Tibial nerve (tissue), 4 donors: ENCODE data around the gene HOXA9. TPM values are rescaled to one million over a fixed set of nuclear protein-coding genes. Genes with fewer than 3 reads are reported as not detected.

Source experiments
- DNase-seq, 2 donors: peaks; one replicate each; pipeline ENCODE4 v3.0.0-alpha.2; 2019; ENCODE audit warnings: low spot score in 2 of 2
- H3K27ac ChIP-seq, 4 donors: fragments of 200-600 bp; sonication (generic) in 3 of 4; one replicate each; pipeline ENCODE4 v1.5.1; 2017 to 2019; ENCODE audit warnings: mild to moderate bottlenecking in 1 of 4
- H3K27me3 ChIP-seq, 2 donors: fragments of 200-600 bp; sonication (generic) in 1 of 2; one replicate each; pipeline versions ENCODE4 v1.5.1 to v1.6.0; 2017 to 2019
- H3K36me3 ChIP-seq, 3 donors: fragments of 200-600 bp; sonication (generic); one replicate each; pipeline ENCODE4 v1.5.1; 2018 to 2019
- H3K4me1 ChIP-seq, 4 donors: fragments of 200-600 bp; sonication (generic) in 3 of 4; one replicate each; pipeline ENCODE4 v1.5.1; 2017 to 2019
- H3K4me3 ChIP-seq, 4 donors: fragments of 200-600 bp; sonication (generic) in 3 of 4; one replicate each; pipeline ENCODE4 v1.5.1; 2017 to 2019; ENCODE audit warnings: mild to moderate bottlenecking in 1 of 4, moderate library complexity in 1 of 4
- H3K9me3 ChIP-seq, 4 donors: fragments of 200-600 bp; sonication (generic) in 3 of 4; one replicate each; pipeline ENCODE4 v1.5.1; 2017 to 2019
- EP300 ChIP-seq, 2 donors: sonication (generic); formaldehyde crosslinking; IDR thresholded peaks; one replicate each; pipeline ENCODE4 v1.6.1; 2017; ENCODE audit warnings: antibody characterized with exemption in 2 of 2, mild to moderate bottlenecking in 1 of 2
- POLR2A ChIP-seq, 2 donors: fragments of 450-650 bp; IDR thresholded peaks; one replicate each; pipeline ENCODE4 v1.6.1; 2017; ENCODE audit warnings: antibody characterized with exemption in 2 of 2, mild to moderate bottlenecking in 2 of 2, moderate library complexity in 2 of 2
- WGBS, 2 donors: methylation state at CpG; one replicate each; pipeline ENCODE4 v1.1.5; 2018; 5-methylcytosine and 5-hydroxymethylcytosine counted together
- total RNA-seq, 4 donors: library from RNA; depleted of rRNA; stranded (reverse); fragments of >200 nt; gene quantifications; one replicate each; pipeline ENCODE4 v1.1.0, GENCODE V29; 2016
- TF ChIP-seq, protein P1 (sequence below), 5 experiments: fragments of 200-600 bp in 3 of 5; fragments of 450-650 bp in 2 of 5; sonication (generic) in 3 of 5; IDR thresholded peaks; one replicate each; pipeline ENCODE4 v1.5.1; 2016 to 2019; ENCODE audit warnings: antibody characterized with exemption in 5 of 5, mild to moderate bottlenecking in 3 of 5, moderate library complexity in 2 of 5

HOXA9 gene
- total RNA-seq, 4 donors from 2014 or later = 10.5 to 13.8 (median 12.7) TPM

GRCh38 chr7:27153526-27153925 lies 11.8 kb downstream of the HOXA9 start:
- Histone ChIP-seq H3K9me3 (no peaks in the 10 kb centered on the region), H3K36me3 (no peaks in the 10 kb centered on the region), H3K27me3 (peaks cover 0 to 97% of the 10 kb centered on the region in 2 donors), H3K4me3 (no peak overlapping the region), H3K27ac (peak overlapping the region in 3 of 4 donors; percentile 87 to 88 (median 88)), H3K4me1 (peaks cover 0 to 72% (median 18%) of the 10 kb centered on the region in 4 donors)
- no peak for TF ChIP-seq EP300 (IDR thresholded peaks at IDR 0.05)
- TF ChIP-seq, protein P1, sequence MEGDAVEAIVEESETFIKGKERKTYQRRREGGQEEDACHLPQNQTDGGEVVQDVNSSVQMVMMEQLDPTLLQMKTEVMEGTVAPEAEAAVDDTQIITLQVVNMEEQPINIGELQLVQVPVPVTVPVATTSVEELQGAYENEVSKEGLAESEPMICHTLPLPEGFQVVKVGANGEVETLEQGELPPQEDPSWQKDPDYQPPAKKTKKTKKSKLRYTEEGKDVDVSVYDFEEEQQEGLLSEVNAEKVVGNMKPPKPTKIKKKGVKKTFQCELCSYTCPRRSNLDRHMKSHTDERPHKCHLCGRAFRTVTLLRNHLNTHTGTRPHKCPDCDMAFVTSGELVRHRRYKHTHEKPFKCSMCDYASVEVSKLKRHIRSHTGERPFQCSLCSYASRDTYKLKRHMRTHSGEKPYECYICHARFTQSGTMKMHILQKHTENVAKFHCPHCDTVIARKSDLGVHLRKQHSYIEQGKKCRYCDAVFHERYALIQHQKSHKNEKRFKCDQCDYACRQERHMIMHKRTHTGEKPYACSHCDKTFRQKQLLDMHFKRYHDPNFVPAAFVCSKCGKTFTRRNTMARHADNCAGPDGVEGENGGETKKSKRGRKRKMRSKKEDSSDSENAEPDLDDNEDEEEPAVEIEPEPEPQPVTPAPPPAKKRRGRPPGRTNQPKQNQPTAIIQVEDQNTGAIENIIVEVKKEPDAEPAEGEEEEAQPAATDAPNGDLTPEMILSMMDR (IDR thresholded peaks at IDR 0.05) = no peak
- TF ChIP-seq POLR2A (IDR thresholded peaks at IDR 0.05) = no peak
- 86 to 87% methylated on average over 3 of the region's 3 CpGs for WGBS, 2 donors
- no peak for DNase-seq

DNA sequence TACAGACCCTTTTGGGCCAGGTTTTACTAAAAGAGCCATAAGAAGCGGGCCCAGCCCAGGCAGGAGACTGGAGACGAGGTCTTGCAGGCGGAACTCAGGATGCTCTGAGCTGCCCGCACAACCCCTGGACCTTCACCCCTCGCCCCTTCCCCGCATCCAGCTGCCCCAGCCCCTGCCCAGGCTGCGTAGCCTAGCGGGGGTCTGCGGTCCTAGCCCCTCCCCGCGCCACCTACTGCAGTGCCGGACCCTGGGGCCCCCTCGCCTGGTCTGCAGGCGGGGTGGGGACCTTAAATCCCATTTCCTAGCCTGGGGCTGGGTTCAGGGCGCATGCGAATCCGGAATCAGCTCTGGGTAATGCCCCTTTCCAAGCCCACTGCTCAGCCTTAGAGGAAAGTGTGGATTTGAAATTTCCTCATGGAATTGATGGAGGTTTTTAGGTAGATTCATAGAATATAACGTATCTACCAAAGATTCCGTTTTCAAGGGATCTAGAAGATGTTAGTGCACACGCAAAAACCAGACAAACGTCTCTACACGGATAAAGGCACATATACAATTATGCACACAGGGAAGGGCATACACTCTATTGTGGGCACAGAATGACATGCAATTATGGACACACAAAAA lies 12.4 kb downstream of the HOXA9 start:
- H3K4me1 ChIP-seq = peaks cover 0 to 77% (median 21%) of the 10 kb centered on the region in 4 donors
- H3K27ac ChIP-seq = peak overlapping the region; percentile 60 to 88 (median 88)
- peaks cover 0 to 97% of the 10 kb centered on the region in 2 donors for H3K27me3 ChIP-seq
- H3K36me3 ChIP-seq = no peaks in the 10 kb centered on the region
- DNase-seq = no peak
- no peak for TF ChIP-seq EP300 (IDR thresholded peaks at IDR 0.05)
- TF ChIP-seq POLR2A (IDR thresholded peaks at IDR 0.05) = no peak
- TF ChIP-seq, protein P1 (IDR thresholded peaks at IDR 0.05) = no peak
- peak overlapping the region; percentile 38 to 58 (median 42) for H3K4me3 ChIP-seq
- H3K9me3 ChIP-seq = no peaks in the 10 kb centered on the region
- 38 to 52% methylated on average over 17 to 19 of the region's 22 CpGs for WGBS, 2 donors

DNA sequence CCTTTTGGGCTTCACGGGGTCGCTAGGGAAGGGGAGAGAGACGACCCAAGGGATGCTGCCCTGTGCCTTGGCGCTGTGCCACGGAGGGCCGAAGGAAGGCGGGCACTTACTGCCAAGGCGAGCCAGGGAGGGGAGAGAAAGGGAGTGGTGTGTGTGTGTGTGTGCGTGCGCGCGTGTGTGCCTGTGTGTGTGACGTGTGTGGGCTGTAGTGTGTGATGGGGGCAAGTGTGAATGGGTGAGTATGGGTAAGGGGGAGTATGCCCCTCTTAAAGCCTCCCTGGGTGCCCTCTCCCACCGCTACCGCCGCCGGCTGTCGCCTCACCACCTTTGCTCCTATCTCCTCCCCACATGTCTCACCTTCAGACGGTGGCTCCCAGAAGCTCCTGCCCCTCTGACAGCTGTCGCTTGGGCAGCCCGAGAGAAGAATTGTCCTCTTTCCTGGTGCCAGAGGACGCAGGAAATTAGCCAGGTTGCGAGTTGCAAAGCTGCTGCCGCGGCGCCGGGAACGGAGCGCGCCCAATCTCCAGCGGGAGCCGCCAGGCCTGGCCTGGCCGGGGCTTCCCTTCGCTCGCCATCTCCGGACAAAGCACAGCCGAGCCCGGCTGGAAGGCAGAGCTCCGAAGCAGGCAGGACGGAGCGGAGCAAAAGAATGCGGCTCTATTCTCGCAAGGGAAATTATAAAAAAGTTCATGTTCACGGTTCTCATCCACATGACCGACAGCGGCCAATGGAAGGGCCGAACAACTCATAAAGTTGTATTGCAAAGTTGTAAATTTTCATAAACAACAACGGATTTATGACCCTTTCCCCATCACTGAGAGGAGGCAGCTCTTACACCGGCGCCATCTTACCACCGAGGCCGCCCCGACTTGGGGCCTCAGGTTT lies 13.2 kb downstream of the HOXA9 start, which contains the start of gene HOXA3:
Gene HOXA3, minus strand, starts transcription at position 653 of the 885 bp plus-strand sequence. CDS start 41,943 bp downstream, outside the sequence.
- DNase-seq = no peak
- WGBS, 2 donors = 2 to 3% methylated on average over 45 to 53 of the region's 53 CpGs

DNA sequence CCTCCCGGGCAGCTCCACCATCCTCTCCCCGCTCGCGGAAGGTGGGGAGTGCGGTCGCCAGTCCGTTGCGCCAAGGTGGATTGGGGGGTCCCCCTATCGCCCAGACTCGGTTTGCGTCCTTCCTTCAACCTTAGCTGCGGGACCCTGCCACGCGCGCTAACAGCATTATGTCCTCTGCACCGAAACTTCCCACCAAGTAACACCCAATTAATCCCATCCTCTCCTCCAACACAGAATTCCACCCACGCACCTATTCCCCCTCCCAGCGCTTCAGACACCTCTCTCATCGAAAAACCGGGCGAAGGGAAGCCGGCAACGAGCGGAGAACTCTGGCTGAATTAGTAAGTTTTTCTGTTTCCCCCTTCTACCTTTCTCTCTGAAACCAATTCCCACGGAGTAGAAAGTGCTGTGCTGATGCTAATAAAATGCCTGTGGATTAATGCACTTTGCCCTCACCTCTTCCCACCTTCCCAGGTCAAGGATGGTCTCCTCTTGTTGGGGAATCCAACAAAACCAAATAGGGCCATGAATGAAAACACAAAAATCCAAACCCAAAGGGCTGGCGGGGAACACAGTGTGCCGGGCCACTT lies 13.9 kb downstream of the HOXA9 start:
- peak overlapping the region; percentile 60 to 88 (median 88) for H3K27ac ChIP-seq
- H3K4me3 ChIP-seq = peak overlapping the region; percentile 38 to 58 (median 42)
- H3K4me1 ChIP-seq = peaks cover 0 to 84% (median 23%) of the 10 kb centered on the region in 4 donors
- DNase-seq = no peak
- WGBS, 2 donors = 2 to 3% methylated on average over 26 to 27 of the region's 27 CpGs
- H3K9me3 ChIP-seq = no peaks in the 10 kb centered on the region
- peaks cover 0 to 98% of the 10 kb centered on the region in 2 donors for H3K27me3 ChIP-seq
- H3K36me3 ChIP-seq = no peaks in the 10 kb centered on the region
- no peak for TF ChIP-seq POLR2A (IDR thresholded peaks at IDR 0.05)
- TF ChIP-seq, protein P1 (IDR thresholded peaks at IDR 0.05) = no peak
- TF ChIP-seq EP300 (IDR thresholded peaks at IDR 0.05) = no peak

More for the DNA sequence above, 13.2 kb downstream of the HOXA9 start, which contains the start of gene HOXA3:
- Histone ChIP-seq H3K27ac (peak within 1 kb of the TSS; percentile 60 to 88 (median 88)), H3K36me3 (no peaks in the 10 kb centered on the region), H3K4me3 (peak within 1 kb of the TSS; percentile 38 to 58 (median 42)), H3K4me1 (peaks cover 0 to 84% (median 23%) of the 10 kb centered on the region in 4 donors), H3K9me3 (no peaks in the 10 kb centered on the region), H3K27me3 (peaks cover 0 to 98% of the 10 kb centered on the region in 2 donors)
- peak in 1 of 2 donors; percentile 47 for TF ChIP-seq POLR2A (IDR thresholded peaks at IDR 0.05)
- TF ChIP-seq, protein P1 (IDR thresholded peaks at IDR 0.05) = no peak
- TF ChIP-seq EP300 (IDR thresholded peaks at IDR 0.05) = peak in 1 of 2 donors; percentile 85
